22Rv1 (cell line): ENCODE data around the gene LRMDA.

Experiments used
- H3K27ac ChIP-seq: fragments of 450-650 bp; 2 replicates; pipeline ENCODE4 v1.5.1; 2017
- CTCF ChIP-seq: fragments of 450-650 bp; IDR thresholded peaks from 2 replicates; pipeline ENCODE4 v1.5.1; 2017; ENCODE audit warnings: mild to moderate bottlenecking
- ZFX ChIP-seq: fragments of 450-650 bp; IDR thresholded peaks from 2 replicates; pipeline ENCODE4 v1.6.1; 2017; ENCODE audit warnings: antibody characterized with exemption, borderline replicate concordance

The LRMDA gene

DNA sequence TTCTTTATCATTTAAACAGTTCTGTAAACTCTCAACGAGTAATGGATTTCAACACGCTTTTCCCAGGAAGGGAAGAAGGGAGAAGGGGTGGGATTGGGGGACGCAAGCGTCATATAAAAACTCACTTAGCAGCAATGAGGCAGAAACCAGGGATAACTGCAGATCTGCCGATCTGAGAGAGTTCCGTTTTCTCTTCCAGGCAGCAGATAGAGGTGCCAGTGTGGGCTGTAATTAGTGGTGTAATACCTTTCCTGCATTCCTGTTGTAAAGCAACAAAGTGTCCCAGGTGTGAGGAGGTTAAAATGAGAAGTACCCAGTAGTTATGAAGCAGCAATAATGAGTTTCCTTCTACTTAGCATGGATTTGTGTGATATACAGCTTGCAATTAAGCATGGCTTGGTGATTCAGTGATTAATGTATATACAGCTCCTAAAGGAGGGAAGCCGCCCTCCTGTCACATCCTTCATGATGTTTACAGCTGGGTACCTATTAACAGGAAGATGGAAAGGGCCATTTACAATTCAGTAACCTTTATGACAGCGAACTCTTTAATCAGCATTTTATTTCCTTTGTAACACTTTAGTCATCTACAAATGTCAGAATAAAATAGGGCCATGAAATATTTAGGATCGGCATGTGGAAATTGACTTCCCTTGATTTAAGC lies 271.9 kb downstream of the LRMDA start:
- TF ChIP-seq CTCF (no peak), ZFX (no peak)
- H3K27ac ChIP-seq, result no peak overlapping the region

DNA sequence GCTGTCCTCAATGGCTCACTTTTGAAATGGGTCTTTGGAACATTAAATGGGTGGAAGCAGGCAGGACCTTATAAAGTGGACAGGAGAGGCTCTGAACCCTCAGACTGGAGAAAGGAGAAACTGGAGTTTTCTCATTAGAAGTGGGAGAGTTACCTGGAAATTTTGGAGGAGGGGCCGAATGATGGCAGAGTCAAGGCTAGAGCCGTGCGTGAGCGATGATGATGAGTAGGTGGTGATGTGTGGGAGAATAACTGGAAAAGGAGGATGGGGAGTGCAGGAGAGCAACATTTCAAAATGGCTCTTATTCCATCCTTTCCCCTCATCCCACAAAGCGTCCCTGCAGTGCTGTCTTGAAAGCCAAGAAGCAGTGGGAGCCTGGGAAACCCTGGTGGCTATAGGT lies 274.0 kb downstream of the LRMDA start:
- no peak overlapping the region for H3K27ac ChIP-seq
- no peak for TF ChIP-seq CTCF
- TF ChIP-seq ZFX, result no peak

GRCh38 chr10:75707080-75707840 lies 275.8 kb downstream of the LRMDA start:
- no peak overlapping the region for H3K27ac ChIP-seq
- no peak for TF ChIP-seq ZFX
- TF ChIP-seq CTCF, result no peak

DNA sequence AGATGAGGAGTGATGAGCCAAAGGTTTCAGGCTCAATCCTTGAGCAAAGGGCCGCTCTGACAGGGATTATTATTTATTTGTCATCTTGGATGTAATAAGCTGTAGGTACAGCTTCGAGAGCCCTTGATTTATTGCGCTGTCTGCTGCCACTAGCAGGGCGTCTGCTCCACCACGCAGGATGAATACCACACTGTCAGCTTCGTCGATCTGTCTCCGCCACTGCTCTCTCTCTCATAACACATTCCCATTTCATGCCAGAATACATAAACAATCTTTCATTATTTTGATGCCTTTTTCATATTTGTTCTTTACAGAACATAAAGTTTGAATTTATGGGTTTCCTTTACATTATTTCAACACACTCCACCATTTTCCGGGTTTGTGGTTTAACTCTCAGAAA lies 276.6 kb downstream of the LRMDA start:
- H3K27ac ChIP-seq, result no peak overlapping the region
- TF ChIP-seq ZFX (no peak), CTCF (no peak)

GRCh38 chr10:75709245-75709644 lies 277.8 kb downstream of the LRMDA start:
- TF ChIP-seq CTCF (no peak), ZFX (no peak)

GRCh38 chr10:75709811-75710210 lies 278.4 kb downstream of the LRMDA start:
- TF ChIP-seq ZFX (no peak), CTCF (no peak)
- no peak overlapping the region for H3K27ac ChIP-seq

More at GRCh38 chr10:75709245-75709644, 277.8 kb downstream of the LRMDA start:
- H3K27ac ChIP-seq, result no peak overlapping the region

GRCh38 chr10:75712242-75712880 lies 280.9 kb downstream of the LRMDA start:
- H3K27ac ChIP-seq, result no peak overlapping the region
- TF ChIP-seq ZFX (no peak), CTCF (no peak)
